Iris pigment epithelial cell (primary cell): Measurements from ENCODE around the gene NOP9.

Experiments used
- DNase-seq: peaks from one replicate; pipeline ENCODE4 v3.0.0-alpha.2; 2011; ENCODE audit warnings: low read depth

The NOP9 gene, protein sequence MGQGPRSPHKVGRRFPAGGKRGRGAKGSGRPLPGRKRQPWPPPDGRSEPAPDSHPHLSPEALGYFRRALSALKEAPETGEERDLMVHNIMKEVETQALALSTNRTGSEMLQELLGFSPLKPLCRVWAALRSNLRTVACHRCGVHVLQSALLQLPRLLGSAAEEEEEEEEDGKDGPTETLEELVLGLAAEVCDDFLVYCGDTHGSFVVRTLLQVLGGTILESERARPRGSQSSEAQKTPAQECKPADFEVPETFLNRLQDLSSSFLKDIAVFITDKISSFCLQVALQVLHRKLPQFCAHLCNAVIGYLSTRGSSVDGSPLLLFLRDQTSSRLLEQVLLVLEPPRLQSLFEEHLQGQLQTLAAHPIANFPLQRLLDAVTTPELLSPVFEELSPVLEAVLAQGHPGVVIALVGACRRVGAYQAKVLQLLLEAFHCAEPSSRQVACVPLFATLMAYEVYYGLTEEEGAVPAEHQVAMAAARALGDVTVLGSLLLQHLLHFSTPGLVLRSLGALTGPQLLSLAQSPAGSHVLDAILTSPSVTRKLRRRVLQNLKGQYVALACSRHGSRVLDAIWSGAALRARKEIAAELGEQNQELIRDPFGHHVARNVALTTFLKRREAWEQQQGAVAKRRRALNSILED

DNA sequence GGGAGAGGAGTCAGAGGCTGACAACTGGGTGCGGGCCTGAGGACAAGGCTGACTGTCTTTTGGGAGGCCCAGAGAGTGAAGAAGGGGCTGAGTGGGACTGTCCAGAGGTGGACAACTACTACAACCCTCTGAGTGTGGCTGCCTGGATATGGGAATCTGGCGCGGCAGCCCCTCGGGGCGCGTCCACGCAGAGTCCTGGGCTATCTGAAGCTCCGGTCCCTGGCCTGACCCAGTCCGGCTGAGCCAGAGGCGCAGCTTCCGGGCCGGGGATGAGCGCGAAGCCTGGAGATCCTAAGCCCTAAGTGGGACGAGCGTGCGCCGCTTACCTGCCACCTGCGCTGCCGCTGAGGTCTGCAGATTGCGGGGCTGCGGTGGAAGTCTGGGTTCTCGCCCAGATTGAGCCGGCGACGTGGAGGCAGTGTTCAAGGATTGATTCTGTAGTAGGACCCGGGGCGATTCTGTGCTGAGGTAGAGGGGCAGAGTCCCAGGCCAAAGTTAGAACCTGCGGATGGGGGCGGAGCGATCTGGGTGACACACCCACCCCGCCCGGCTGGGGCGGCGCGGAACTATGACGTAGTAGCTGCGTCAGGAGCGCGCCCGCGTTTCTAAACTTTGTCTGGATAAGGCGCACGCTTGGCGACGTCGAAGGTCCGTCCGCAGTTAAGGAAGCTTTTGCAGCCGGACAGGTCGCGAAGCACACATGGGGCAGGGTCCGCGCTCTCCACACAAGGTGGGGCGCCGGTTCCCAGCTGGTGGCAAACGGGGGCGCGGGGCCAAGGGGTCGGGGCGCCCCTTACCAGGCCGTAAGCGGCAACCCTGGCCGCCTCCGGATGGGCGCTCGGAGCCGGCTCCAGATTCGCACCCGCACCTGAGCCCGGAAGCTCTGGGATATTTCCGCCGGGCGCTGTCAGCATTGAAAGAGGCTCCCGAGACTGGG, at the start of gene NOP9, which contains the start of gene DHRS1:
Gene NOP9, plus strand, starts transcription at position 596 of the 937 bp plus-strand sequence. Its CDS starts 105 bp downstream, at position 701.
Gene DHRS1, minus strand, starts transcription at position 526 of the 937 bp plus-strand sequence. CDS start 674 bp downstream, outside the sequence.
- peak; percentile 90 for DNase-seq

GRCh38 chr14:24250354-24250753, 49.3 kb upstream of the NOP9 start:
- DNase-seq, result no peak

DNA sequence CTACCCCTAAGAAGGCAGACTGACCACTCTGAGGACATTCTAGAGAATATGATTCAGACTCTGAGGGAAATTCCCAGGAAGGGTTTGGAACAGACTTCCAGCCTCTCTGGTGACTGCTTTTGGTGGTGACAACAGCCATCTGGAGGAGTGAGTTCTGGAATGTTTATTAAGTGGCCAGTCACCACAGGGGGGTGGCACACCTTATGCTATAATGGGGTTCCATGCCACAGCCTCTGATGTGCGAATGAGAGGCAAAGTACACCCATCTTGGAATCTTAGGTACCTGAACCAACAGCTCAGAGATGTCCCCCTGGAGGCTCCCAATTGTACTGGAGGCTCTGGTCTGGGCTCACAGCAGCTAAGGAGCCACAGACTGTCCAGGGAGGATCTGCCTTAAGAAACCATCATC, 47.8 kb upstream of the NOP9 start:
- DNase-seq, result peak; percentile 33

- no peak for DNase-seq
Observed at GRCh38 chr14:24252289-24253124, 47.1 kb upstream of the NOP9 start.

DNA sequence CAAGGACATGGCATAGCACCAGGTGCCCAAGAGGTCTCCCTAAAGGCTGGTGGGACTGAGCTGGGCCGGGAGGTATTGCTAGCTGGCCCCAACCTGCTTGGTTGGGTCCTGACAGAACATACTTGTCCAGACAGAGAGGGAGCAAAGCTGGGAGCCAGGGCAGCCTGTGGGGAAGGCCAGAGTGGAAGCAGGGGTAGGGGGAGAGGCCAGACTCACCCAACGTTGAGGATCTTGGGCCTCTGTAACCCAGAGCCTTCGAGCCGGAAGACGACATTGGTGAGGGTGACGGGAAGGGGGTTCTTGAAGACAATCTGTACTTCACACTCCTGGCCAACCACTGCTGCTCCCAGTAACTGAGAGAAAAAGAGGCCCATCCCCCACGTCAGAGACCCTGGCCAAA, 45.7 kb upstream of the NOP9 start:
- no peak for DNase-seq

DNA sequence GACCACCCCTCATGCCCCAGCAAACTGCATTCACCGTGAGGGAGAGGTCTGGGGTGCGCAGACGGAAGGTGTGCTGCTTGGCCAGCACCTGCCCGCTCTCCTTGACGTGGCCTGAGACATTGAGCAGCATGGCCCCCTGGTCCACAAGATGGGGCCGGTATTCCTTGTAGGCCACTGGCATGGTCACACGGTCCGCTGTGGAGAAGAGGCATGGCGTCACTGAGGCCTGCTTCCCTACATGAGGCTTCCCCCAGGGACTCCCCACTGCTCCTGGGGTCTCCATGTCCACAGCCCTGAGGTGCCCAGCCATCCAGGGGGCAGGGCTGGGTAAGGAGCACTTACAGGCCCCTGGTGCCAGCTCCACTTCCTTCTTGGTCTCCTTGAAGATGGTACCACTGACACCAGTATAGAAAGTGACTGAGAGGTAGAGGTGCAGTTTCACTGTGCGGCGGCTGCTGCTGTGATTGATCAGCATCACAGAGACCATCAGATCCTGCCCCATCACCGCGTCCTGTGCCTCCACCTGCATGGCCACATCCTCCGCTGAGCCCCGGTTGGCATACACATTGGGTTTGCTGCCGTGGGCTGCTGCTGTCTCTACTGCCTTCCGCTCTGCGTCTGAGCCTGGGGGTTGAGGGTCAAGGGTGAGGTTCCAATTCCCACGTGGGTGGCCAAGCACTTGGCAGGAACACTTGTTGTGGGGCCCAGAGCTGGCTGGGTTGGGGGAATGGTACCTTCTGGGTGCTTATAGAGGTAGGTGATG, 44.8 kb upstream of the NOP9 start:
- DNase-seq, result no peak

DNA sequence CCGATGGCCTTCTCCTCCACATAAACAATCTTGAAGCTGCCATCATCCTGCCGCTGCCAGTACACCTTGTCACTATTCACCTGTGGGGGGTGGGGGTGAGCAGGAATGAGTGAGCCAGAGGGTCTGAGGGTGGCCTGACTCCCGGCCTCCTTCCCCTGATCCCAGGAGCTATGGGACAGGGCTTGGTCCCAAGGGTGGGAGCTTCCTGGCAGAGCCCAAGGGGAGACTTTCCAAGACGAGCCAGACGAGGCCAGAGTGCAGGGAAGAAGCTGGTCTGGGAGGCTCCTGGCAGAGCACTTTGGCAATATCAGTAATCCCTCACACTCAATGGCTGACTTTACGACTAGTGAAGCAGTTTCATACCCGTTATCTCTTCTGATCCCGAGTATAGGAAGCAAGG, 44.2 kb upstream of the NOP9 start:
- DNase-seq, result no peak

DNA sequence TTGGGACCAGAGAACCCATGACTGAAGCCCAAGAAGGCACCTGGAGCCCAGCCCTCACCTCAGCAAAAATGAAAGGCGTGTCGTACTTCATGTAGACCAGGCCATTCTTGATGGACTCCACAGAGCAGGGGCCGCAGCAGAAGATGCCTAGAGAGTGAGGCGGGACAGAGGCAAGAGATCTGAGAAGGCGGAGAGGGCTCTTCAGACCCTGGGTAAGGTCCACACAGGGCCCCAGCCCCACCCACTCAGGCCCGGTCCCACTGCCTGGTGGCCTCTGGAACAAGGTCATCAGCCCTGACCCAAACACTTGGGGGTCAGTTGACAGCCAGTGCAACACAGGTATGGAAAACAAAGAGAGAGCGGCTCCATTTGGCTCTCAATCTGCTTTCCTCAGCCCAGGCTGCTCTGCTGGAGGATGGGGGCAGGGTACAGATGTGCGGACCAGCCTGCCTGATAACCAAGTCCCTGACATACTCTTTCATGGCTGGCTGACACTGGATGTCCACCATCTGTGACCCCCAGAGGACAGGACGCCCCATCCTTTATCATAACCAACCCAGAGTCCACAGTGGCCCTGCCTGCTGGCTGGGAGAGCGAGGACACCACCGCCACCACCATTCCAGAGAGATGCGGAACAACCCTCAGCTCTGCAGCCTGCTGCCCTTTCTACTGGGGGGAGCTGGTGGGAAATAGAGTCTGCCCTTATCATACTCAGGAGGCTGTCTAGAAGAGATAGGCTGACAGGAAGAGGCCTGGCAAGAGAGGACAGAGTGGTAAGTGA, 43.5 kb upstream of the NOP9 start:
- DNase-seq, result no peak

- DNase-seq, result no peak
Observed at GRCh38 chr14:24256960-24257359, 42.7 kb upstream of the NOP9 start.

DNA sequence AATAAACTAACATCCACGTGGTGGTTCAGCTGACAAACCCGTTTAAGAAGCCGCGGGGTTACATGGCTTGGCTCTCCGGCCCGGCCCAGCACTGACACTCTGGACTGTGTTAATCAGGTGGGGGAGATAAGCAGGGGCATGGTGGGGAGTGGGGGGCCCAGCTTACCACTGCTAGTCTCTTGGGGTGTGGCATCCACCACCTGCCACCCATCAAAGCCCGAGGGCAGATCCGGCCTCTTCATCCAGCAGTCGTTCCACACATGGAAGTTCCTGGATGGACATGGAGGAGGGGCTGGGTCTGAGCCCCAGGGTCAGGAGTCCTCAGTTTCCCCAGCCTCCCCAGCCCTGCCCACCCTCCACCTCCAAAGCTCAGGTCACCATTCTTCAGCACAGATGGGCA, 41.5 kb upstream of the NOP9 start:
- no peak for DNase-seq

DNA sequence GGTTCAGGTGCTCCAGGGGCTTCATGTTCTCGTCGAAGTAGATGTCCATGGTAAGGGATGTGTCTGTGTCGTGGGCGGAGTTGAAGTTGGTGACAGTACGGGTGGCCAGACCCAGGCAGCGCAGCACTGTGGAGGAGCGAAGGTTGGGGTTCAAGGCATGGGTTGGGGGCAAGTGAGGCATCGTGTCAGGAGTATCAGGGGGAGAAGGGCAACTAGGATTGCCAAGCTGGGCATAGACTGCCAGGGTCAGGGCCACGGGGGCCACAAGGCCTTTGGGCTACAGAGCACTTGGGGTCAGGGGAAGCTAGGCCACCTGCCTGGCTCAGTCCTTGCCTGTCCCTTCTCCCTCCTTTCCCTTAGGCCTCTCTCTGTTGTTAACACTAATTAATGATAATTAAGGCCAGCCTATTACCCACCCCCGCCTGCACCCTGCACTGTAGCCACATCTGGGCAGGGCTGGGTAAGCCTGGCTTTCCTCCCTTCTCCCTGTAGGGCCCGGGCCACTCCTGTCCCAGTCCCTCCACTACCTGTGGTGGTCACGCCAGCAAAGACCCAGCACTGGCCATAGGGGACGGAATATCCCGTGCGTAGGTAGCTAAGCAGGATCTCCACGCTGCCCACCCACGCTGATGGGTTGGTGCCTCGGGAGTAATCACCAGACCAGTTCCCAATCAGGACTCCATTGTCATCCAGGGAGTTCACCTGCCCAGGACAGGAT, 40.9 kb upstream of the NOP9 start:
- DNase-seq, result no peak

GRCh38 chr14:24259282-24260025, 40.2 kb upstream of the NOP9 start:
- peak; percentile 30 for DNase-seq

DNA sequence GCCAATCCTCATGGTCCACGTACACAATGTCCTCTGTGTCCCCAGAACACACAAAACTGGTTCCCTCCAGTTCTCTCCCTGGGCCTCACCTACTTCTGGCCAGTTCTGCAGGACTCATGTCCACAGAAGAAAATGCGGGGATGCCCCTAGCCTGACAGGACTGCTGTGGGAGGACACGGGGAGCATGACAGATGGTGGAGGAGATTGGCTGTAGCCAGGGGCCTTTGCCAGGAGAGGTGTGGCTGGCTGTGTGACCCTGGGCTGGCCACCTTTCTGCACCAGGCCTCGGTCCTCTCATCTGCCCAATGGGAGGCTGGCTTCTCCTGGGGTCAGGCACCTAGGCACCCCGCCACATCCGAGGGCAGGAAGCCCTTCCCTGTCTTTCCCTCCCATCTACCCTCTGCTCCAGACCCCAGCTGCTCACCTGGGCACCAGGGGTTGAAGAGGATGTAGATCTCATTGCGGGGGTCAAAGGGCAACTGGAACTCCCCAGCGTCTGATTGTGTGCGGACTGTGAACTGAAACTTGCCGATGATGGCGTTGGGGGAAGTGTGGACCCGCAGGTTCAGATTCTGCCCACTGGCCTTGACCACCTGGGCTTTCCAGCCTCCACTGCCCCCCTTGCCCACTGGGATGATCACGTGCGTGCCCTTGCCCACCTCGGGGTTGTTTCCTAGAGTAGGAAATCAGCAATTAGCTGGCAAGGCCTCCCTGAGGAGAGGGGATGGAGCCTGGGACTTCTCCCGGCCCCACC, 39.4 kb upstream of the NOP9 start:
- no peak for DNase-seq

- no peak for DNase-seq
Observed at GRCh38 chr14:24260780-24261157, 38.9 kb upstream of the NOP9 start.

DNA sequence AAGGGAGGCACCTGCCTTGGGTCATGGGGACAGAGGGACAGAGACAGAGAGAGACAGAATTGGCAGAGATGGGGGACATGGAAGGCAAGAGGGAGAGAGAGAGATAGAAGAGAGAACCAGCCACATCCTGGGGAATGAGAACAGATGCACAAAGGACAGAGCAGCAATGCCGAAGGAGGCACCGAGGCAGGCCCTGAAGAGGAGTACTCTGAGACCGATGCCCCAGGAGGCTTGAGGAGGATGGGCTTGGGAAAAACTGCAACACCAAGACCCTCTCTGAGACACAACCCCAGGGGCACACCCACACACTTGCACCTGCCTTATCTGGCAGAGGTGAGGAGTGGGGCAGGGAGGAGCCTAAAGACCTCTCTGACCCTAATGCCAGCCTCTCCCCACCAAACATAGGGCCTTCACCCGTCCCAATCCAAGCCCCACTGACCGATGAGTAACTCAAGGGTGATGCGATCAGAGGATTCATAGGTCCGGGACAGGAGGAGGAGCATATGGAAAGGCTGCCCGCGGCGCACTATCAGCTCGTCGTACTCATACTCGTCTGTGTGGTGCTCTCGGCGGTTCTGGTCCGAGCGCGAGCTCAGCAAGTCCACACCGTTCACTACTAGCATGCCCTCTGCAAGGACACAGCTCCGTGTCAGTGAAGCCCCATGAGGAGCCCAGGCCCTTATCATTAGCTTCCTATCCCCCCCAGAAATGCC, 38.2 kb upstream of the NOP9 start:
- no peak for DNase-seq

DNA sequence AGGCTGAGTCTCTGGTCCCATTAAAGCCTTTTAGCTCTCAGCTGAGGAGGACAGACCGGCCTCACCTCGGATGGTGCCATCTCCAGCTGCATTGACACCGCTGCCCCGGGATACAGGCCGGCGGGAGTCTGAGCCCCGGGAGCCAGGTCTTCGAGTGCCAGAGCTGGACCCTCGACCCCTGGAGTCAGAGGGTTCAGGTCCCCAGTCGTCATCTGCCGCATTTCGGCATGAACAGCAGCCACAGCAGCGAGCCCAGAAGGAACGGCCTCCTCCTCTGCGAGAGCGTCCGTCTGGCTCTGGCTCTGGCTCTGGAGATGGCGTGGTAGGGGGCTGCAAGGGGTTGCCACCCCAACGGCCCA, 37.7 kb upstream of the NOP9 start:
- DNase-seq, result no peak
